HEK293 (cell line): ENCODE measurements around the gene UGT2A1.

ENCODE experiments used
- CTCF ChIA-PET: fragments of 350-600 bp; formaldehyde crosslinking; extraction: SDS; loops from one replicate; lab custom pipeline; 2021; ENCODE audit warnings: antibody characterized with exemption; lab: Yijun Ruan, JAX
- POLR2A ChIA-PET: fragments of 300-600 bp; formaldehyde crosslinking; extraction: SDS; loops from one replicate; lab custom pipeline; 2020; ENCODE audit warnings: antibody characterized with exemption, inconsistent platforms; lab: Yijun Ruan, JAX
- H3K27ac ChIP-seq: fragments of 200-500 bp; sonication (Bioruptor generic); 2 replicates; pipeline ENCODE4 v1.5.1; 2014; ENCODE audit warnings: low read depth, low read length, control low read depth, inconsistent platforms; ENCODE audit errors: extremely low read depth
- H3K36me3 ChIP-seq, 2 experiments: fragments of 200-500 bp in 1 of 2; sonication (Bioruptor generic) in 1 of 2; 1 replicate in 1 of 2; 2 replicates in 1 of 2; pipeline ENCODE4 v1.5.1; 2014 to 2017; ENCODE audit warnings: inconsistent platforms in 2 of 2, low read length in 2 of 2; ENCODE audit not compliant: control insufficient read depth in 2 of 2, insufficient read depth in 1 of 2
- H3K4me1 ChIP-seq: fragments of 200-500 bp; sonication (Bioruptor generic); 2 replicates; pipeline ENCODE4 v1.5.1; 2014; ENCODE audit warnings: mild to moderate bottlenecking, low read length, inconsistent platforms; ENCODE audit not compliant: control insufficient read depth, insufficient read depth
- H3K4me3 ChIP-seq: 2 replicates; pipeline ENCODE4 v1.5.1; 2011; ENCODE audit warnings: low read depth, mild to moderate bottlenecking, control low read depth, low read length, moderate library complexity
- H3K9me3 ChIP-seq: fragments of 200-500 bp; sonication (Bioruptor generic); 2 replicates; pipeline ENCODE4 v1.5.1; 2014; ENCODE audit warnings: low read depth, low read length, inconsistent platforms; ENCODE audit not compliant: control insufficient read depth, insufficient read depth
- GLI2 ChIP-seq: fragments of 450-650 bp; formaldehyde crosslinking; IDR thresholded peaks from 2 replicates; pipeline ENCODE4; 2017; ENCODE audit warnings: missing biosample characterization, missing genetic modification characterization, low read depth, borderline replicate concordance
- KLF1 ChIP-seq: fragments of 450-650 bp; formaldehyde crosslinking; IDR thresholded peaks from 2 replicates; pipeline ENCODE4 v1.5.1; 2016; ENCODE audit warnings: missing biosample characterization, missing genetic modification characterization
- KLF10 ChIP-seq: fragments of 450-650 bp; IDR thresholded peaks from 2 replicates; pipeline ENCODE4 v1.5.1; 2018; ENCODE audit warnings: missing biosample characterization, mild to moderate bottlenecking, missing genetic modification characterization
- OSR2 ChIP-seq: fragments of 450-650 bp; formaldehyde crosslinking; IDR thresholded peaks from 2 replicates; pipeline ENCODE4 v1.5.1; 2016; ENCODE audit warnings: missing biosample characterization, missing genetic modification characterization
- SETDB1 ChIP-seq: IDR thresholded peaks from one replicate; pipeline ENCODE4 v1.6.1; 2017; ENCODE audit warnings: mild to moderate bottlenecking, low read length, moderate library complexity, mixed read lengths; ENCODE audit not compliant: insufficient read length
- YY2 ChIP-seq: fragments of 450-650 bp; formaldehyde crosslinking; IDR thresholded peaks from 2 replicates; pipeline ENCODE4 v1.5.1; 2016; ENCODE audit warnings: missing biosample characterization, missing genetic modification characterization
- ZBTB8A ChIP-seq: fragments of 450-650 bp; formaldehyde crosslinking; IDR thresholded peaks from 2 replicates; pipeline ENCODE4 v1.5.1; 2016; ENCODE audit warnings: missing biosample characterization, missing genetic modification characterization
- ZFP37 ChIP-seq: fragments of 450-650 bp; formaldehyde crosslinking; IDR thresholded peaks from 2 replicates; pipeline ENCODE4 v1.5.1; 2016; ENCODE audit warnings: missing biosample characterization, missing genetic modification characterization
- ZFP69B ChIP-seq: fragments of 450-650 bp; formaldehyde crosslinking; IDR thresholded peaks from 2 replicates; pipeline ENCODE4 v1.5.1; 2016; ENCODE audit warnings: missing biosample characterization, missing genetic modification characterization
- ZNF121 ChIP-seq: fragments of 450-650 bp; formaldehyde crosslinking; IDR thresholded peaks from 2 replicates; pipeline ENCODE4 v1.5.1; 2016; ENCODE audit warnings: missing biosample characterization, missing genetic modification characterization
- ZNF140 ChIP-seq: fragments of 450-650 bp; formaldehyde crosslinking; IDR thresholded peaks from 2 replicates; pipeline ENCODE4 v1.5.1; 2016; ENCODE audit warnings: missing biosample characterization, missing genetic modification characterization
- ZNF19 ChIP-seq: fragments of 450-650 bp; formaldehyde crosslinking; IDR thresholded peaks from 2 replicates; pipeline ENCODE4; 2016; ENCODE audit warnings: missing biosample characterization, missing genetic modification characterization, low read depth
- ZNF23 ChIP-seq: fragments of 450-650 bp; formaldehyde crosslinking; IDR thresholded peaks from 2 replicates; pipeline ENCODE4 v1.5.1; 2016; ENCODE audit warnings: missing biosample characterization, missing genetic modification characterization, borderline replicate concordance
- ZNF274 ChIP-seq, 2 experiments: fragments of 200-500 bp in 1 of 2; fragments of 450-650 bp in 1 of 2; sonication (Bioruptor generic) in 1 of 2; formaldehyde crosslinking in 1 of 2; IDR thresholded peaks; 2 replicates each; pipeline versions ENCODE4 v1.5.1 to v1.6.1; 2014 to 2016; ENCODE audit warnings: borderline replicate concordance in 1 of 2, inconsistent platforms in 1 of 2, low read length in 1 of 2, missing biosample characterization in 1 of 2, missing genetic modification characterization in 1 of 2
- ZNF548 ChIP-seq: fragments of 450-650 bp; formaldehyde crosslinking; IDR thresholded peaks from 2 replicates; pipeline ENCODE4 v1.5.1; 2016; ENCODE audit warnings: missing biosample characterization, missing genetic modification characterization
- ZNF558 ChIP-seq: fragments of 450-650 bp; formaldehyde crosslinking; IDR thresholded peaks from 2 replicates; pipeline ENCODE4 v1.5.1; 2016; ENCODE audit warnings: missing biosample characterization, missing genetic modification characterization
- ZNF560 ChIP-seq: fragments of 450-650 bp; formaldehyde crosslinking; IDR thresholded peaks from 2 replicates; pipeline ENCODE4 v1.5.1; 2017; ENCODE audit warnings: missing biosample characterization, missing genetic modification characterization, borderline replicate concordance
- ZNF654 ChIP-seq: fragments of 450-650 bp; formaldehyde crosslinking; IDR thresholded peaks from 2 replicates; pipeline ENCODE4 v1.5.1; 2016; ENCODE audit warnings: low read depth, missing biosample characterization, missing genetic modification characterization
- ZNF707 ChIP-seq: fragments of 450-650 bp; formaldehyde crosslinking; IDR thresholded peaks from 2 replicates; pipeline ENCODE4 v1.5.1; 2016; ENCODE audit warnings: missing biosample characterization, missing genetic modification characterization
- ZNF76 ChIP-seq: fragments of 450-650 bp; formaldehyde crosslinking; IDR thresholded peaks from 2 replicates; pipeline ENCODE4; 2016; ENCODE audit warnings: low read depth, missing biosample characterization, missing genetic modification characterization, borderline replicate concordance
- ZNF785 ChIP-seq: fragments of 450-650 bp; formaldehyde crosslinking; IDR thresholded peaks from 2 replicates; pipeline ENCODE4 v1.5.1; 2016; ENCODE audit warnings: missing biosample characterization, missing genetic modification characterization
- ZXDB ChIP-seq: fragments of 450-650 bp; formaldehyde crosslinking; IDR thresholded peaks from 2 replicates; pipeline ENCODE4 v1.5.1; 2016; ENCODE audit warnings: missing biosample characterization, missing genetic modification characterization
- TF ChIP-seq, protein P1 (sequence below): fragments of 450-650 bp; formaldehyde crosslinking; IDR thresholded peaks from 2 replicates; pipeline ENCODE4 v1.5.1; 2016; ENCODE audit warnings: missing biosample characterization, missing genetic modification characterization
- TF ChIP-seq, protein P2 (sequence below): IDR thresholded peaks from 2 replicates; pipeline ENCODE4 v1.6.1; 2011; ENCODE audit warnings: mild to moderate bottlenecking, low read depth, low read length, borderline replicate concordance
- TF ChIP-seq, protein P3 (sequence below): sonication (generic); formaldehyde crosslinking; IDR thresholded peaks from 2 replicates; pipeline ENCODE4 v1.8.1; 2022; ENCODE audit warnings: mild to moderate bottlenecking, moderate library complexity, missing genetic modification reagents
- TF ChIP-seq, protein P4 (sequence below): fragments of 450-650 bp; formaldehyde crosslinking; IDR thresholded peaks from 2 replicates; pipeline ENCODE4 v1.5.1; 2017; ENCODE audit warnings: missing biosample characterization, missing genetic modification characterization
- TF ChIP-seq, protein P5 (sequence below): fragments of 450-650 bp; formaldehyde crosslinking; IDR thresholded peaks from 2 replicates; pipeline ENCODE4 v1.5.1; 2016; ENCODE audit warnings: missing biosample characterization, missing genetic modification characterization
- TF ChIP-seq, protein P6 (sequence below): fragments of 450-650 bp; formaldehyde crosslinking; IDR thresholded peaks from 2 replicates; pipeline ENCODE4 v1.5.1; 2016; ENCODE audit warnings: missing biosample characterization, missing genetic modification characterization

Gene UGT2A1

DNA sequence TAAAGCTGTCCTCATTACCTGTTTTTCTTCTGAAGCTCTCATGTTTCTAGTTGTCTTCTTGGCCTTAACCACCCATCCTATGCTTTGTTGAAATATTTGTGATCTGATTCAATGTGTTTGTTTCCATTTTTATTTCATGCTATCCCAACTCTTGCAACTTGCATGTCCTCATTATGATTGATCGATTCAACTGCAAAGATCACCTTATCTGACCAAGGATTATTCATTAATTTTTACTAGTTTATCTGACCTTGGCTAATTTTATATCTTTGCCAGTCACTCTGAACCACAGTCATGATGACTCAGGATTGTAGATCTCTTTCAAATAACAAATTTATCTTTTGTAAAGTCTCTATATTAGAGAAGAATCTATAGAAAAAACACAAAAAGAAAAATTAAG lies 84.3 kb downstream of the UGT2A1 start (continued):
- no peak for TF ChIP-seq OSR2
- TF ChIP-seq KLF10 (tag by site-specific recombination), result no peak
- TF ChIP-seq ZNF76 (tag by site-specific recombination), result no peak
- TF ChIP-seq GLI2 (tag by site-specific recombination), result no peak
- no peak for TF ChIP-seq SETDB1
- TF ChIP-seq ZBTB8A (tag by site-specific recombination), result no peak
- TF ChIP-seq, all 188 proteins: peak for 0

DNA sequence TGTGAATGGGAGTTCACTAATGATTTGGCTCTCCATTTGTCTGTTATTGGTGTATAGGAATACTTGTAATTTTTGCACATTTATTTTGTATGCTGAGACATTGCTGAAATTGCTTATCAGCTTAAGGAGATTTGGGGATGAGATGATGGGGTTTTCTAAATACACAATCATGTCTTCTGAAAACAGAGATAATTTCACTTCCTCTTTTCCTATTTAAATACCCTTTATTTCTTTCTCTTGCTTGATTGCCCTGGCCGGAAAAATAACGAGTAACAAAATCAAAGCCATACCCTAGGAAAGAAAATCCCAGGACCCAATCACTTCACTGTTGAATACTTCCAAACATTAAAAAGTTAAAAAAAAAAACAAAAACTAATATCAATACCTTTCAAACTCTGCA lies 89.6 kb downstream of the UGT2A1 start:
- ChIA-PET CTCF (no interaction called here), POLR2A (no interaction called here)
- H3K4me3 ChIP-seq, result no peak overlapping the region
- TF ChIP-seq ZNF140 (tag by site-specific recombination) (no peak), ZNF19 (tag by site-specific recombination) (no peak), ZNF23 (tag by site-specific recombination) (no peak), ZXDB (tag by site-specific recombination) (no peak), ZNF560 (tag by site-specific recombination) (no peak), ZNF121 (tag by site-specific recombination) (no peak), YY2 (tag by site-specific recombination) (no peak)
- TF ChIP-seq, protein P1, sequence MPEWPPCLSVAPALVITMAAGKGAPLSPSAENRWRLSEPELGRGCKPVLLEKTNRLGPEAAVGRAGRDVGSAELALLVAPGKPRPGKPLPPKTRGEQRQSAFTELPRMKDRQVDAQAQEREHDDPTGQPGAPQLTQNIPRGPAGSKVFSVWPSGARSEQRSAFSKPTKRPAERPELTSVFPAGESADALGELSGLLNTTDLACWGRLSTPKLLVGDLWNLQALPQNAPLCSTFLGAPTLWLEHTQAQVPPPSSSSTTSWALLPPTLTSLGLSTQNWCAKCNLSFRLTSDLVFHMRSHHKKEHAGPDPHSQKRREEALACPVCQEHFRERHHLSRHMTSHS (tag by site-specific recombination), result no peak
- H3K9me3 ChIP-seq, result no peaks in the 10 kb centered on the region
- H3K36me3 ChIP-seq, result no peaks in the 10 kb centered on the region
- H3K4me1 ChIP-seq, result no peaks in the 10 kb centered on the region
- H3K27ac ChIP-seq, result no peak overlapping the region

DNA sequence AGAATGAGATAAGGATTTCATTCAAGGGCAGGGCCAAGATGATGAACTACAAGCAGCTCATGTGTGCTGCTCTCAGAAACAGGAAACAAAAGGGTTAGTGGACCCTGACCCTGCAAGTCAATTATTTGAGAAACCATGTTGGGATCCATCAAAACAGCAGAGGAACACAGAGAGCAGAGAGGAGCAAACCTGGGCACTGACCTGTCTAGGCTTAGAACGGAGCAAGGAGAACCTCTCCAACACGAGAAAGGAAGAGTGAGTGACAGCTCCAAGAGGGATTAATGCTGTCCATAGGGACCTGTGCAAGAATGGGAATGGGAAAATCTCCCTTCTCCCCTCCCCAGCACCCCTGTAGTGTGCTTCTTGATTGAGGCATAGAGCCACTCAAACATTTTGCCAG lies 103.4 kb downstream of the UGT2A1 start:
- Histone ChIP-seq H3K4me1 (no peaks in the 10 kb centered on the region), H3K36me3 (no peaks in the 10 kb centered on the region), H3K4me3 (no peak overlapping the region), H3K27ac (no peak overlapping the region), H3K9me3 (no peaks in the 10 kb centered on the region)
- CTCF ChIA-PET, result no interaction called here
- POLR2A ChIA-PET, result no interaction called here
- TF ChIP-seq, protein P2, sequence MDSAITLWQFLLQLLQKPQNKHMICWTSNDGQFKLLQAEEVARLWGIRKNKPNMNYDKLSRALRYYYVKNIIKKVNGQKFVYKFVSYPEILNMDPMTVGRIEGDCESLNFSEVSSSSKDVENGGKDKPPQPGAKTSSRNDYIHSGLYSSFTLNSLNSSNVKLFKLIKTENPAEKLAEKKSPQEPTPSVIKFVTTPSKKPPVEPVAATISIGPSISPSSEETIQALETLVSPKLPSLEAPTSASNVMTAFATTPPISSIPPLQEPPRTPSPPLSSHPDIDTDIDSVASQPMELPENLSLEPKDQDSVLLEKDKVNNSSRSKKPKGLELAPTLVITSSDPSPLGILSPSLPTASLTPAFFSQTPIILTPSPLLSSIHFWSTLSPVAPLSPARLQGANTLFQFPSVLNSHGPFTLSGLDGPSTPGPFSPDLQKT, result no peak
- TF ChIP-seq ZNF785 (tag by site-specific recombination) (no peak), ZNF707 (tag by site-specific recombination) (no peak), ZFP37 (no peak), KLF1 (tag by site-specific recombination) (no peak), ZNF558 (tag by site-specific recombination) (no peak), ZFP69B (tag by site-specific recombination) (no peak), ZNF654 (tag by site-specific recombination) (no peak), ZNF548 (tag by site-specific recombination) (no peak), ZNF274 (IDR thresholded peaks at IDR 0.05; ENCODE audit: low read length) (no peak), ZNF274 (tag by site-specific recombination; IDR thresholded peaks at IDR 0.05; ENCODE audit: borderline replicate concordance) (no peak), ZNF560 (tag by site-specific recombination) (no peak)
- TF ChIP-seq, protein P3, sequence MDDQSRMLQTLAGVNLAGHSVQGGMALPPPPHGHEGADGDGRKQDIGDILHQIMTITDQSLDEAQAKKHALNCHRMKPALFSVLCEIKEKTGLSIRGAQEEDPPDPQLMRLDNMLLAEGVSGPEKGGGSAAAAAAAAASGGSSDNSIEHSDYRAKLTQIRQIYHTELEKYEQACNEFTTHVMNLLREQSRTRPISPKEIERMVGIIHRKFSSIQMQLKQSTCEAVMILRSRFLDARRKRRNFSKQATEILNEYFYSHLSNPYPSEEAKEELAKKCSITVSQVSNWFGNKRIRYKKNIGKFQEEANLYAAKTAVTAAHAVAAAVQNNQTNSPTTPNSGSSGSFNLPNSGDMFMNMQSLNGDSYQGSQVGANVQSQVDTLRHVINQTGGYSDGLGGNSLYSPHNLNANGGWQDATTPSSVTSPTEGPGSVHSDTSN (CRISPR knock-in tag), result no peak
- TF ChIP-seq, protein P4, sequence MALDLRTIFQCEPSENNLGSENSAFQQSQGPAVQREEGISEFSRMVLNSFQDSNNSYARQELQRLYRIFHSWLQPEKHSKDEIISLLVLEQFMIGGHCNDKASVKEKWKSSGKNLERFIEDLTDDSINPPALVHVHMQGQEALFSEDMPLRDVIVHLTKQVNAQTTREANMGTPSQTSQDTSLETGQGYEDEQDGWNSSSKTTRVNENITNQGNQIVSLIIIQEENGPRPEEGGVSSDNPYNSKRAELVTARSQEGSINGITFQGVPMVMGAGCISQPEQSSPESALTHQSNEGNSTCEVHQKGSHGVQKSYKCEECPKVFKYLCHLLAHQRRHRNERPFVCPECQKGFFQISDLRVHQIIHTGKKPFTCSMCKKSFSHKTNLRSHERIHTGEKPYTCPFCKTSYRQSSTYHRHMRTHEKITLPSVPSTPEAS (tag by site-specific recombination), result no peak
- TF ChIP-seq, protein P5, sequence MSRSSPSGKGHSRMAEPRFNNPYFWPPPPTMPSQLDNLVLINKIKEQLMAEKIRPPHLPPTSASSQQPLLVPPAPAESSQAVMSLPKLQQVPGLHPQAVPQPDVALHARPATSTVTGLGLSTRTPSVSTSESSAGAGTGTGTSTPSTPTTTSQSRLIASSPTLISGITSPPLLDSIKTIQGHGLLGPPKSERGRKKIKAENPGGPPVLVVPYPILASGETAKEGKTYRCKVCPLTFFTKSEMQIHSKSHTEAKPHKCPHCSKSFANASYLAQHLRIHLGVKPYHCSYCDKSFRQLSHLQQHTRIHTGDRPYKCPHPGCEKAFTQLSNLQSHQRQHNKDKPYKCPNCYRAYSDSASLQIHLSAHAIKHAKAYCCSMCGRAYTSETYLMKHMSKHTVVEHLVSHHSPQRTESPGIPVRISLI (tag by site-specific recombination), result no peak
- TF ChIP-seq, protein P6, sequence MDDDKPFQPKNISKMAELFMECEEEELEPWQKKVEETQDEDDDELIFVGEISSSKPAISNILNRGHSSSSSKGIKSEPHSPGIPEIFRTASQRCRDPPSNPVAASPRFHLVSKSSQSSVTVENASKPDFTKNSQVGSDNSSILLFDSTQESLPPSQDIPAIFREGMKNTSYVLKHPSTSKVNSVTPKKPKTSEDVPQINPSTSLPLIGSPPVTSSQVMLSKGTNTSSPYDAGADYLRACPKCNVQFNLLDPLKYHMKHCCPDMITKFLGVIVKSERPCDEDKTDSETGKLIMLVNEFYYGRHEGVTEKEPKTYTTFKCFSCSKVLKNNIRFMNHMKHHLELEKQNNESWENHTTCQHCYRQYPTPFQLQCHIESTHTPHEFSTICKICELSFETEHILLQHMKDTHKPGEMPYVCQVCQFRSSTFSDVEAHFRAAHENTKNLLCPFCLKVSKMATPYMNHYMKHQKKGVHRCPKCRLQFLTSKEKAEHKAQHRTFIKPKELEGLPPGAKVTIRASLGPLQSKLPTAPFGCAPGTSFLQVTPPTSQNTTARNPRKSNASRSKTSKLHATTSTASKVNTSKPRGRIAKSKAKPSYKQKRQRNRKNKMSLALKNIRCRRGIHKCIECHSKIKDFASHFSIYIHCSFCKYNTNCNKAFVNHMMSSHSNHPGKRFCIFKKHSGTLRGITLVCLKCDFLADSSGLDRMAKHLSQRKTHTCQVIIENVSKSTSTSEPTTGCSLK (tag by site-specific recombination), result no peak
